Endothelial cell of umbilical vein (primary cell): Measurements from ENCODE around the gene KIF26B.

ENCODE experiments used
- EZH2 ChIP-seq: IDR thresholded peaks from 2 replicates; pipeline ENCODE4 v1.6.1; 2012; ENCODE audit warnings: borderline replicate concordance, low read depth, mild to moderate bottlenecking, moderate library complexity, low read length, inconsistent platforms; ENCODE audit not compliant: severe bottlenecking
- JUN ChIP-seq: IDR thresholded peaks from 2 replicates; pipeline ENCODE4 v1.6.1; 2011; ENCODE audit warnings: borderline replicate concordance, low read depth; ENCODE audit not compliant: insufficient read length, insufficient read depth

DNA sequence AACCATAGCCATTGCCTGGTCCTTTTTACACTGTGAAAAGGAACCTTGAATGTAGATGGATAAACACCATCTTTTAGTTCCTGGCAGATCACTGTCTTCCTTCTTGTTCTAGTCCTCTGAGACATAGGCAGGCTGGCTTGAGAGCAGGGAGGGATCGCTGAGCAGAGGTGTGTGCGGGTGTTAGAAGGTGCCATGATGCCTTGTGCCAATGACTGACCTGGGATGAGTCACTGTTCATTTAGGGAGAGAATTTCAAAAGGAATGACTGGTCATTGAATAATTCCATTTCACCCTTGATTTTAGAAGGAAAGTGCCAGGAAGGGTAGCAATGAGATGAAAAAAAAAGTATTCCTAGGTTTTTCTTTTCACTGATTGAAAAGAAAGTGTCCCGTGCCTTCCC lies 383.9 kb downstream of the KIF26B start:
- TF ChIP-seq EZH2, result no peak
- no peak for TF ChIP-seq JUN
